ENCODE results near the gene PHETA2.
"Not testable (repeated sequence)": the region's sequence is repeated elsewhere in the genome, so short reads cannot be mapped to it uniquely, and the experiment has no call there.

The PHETA2 gene

DNA sequence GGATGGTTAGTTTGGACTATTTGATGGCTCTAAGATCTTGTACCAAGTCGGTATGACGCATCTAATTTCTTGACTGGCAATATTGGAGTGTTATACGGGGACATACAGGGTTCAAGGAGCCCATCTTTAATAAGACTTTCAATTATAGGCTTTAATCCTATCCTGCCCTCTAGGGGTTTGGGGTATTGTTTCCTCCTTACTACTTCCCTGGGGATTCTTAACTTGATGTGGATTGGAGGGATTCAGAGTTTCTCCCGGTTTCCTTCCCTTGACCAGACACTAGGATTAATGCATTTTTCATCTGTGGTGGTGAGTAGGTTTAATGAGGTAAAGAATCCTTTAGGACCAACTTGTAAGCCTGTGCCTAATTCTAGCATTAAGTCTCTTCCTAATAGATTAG lies 37.8 kb downstream of the PHETA2 start:
- no peak for DNase-seq

DNA sequence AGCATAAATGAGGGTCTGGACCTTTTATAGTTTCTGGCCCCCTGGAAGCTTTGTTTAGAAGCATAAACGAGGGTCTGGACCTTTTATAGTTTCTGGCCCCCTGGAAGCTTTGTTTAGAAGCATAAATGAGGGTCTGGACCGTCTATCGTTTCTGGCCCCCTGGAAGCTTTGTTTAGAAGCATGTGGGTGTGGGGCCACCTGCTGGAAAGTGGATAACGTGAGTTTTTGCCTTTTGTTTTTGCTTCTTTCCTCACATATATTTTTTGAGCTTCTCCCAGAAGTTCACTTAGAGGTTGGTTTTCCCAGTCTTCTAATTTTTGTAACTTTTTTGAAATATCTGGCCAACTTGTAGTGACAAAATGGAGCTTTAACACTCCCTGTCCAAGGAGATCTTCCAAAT lies 38.7 kb downstream of the PHETA2 start:
- DNase-seq: not testable (repeated sequence)

DNA sequence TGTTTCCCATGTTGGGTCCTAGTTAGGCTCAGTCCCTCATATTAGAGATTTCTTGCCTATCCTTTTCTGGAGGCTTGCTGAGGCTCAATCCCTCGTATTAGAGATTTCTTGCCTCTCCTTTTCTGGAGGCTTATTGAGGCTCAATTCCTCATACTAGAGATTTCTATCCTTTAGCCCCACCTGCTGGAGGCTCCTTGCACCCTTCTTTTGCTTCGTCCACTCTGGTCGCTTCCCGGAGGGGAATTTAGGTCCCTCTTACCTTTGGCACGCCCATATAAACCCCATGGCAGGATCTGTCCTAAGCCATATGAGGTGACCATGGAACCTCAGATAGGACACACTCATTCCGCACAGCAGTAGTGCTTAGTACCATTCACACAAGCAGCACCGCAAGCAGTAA lies 40.7 kb downstream of the PHETA2 start:
- no peak for DNase-seq

GRCh38 chr22:42115420-42115830 lies 41.4 kb downstream of the PHETA2 start:
- DNase-seq: not testable (repeated sequence)

DNA sequence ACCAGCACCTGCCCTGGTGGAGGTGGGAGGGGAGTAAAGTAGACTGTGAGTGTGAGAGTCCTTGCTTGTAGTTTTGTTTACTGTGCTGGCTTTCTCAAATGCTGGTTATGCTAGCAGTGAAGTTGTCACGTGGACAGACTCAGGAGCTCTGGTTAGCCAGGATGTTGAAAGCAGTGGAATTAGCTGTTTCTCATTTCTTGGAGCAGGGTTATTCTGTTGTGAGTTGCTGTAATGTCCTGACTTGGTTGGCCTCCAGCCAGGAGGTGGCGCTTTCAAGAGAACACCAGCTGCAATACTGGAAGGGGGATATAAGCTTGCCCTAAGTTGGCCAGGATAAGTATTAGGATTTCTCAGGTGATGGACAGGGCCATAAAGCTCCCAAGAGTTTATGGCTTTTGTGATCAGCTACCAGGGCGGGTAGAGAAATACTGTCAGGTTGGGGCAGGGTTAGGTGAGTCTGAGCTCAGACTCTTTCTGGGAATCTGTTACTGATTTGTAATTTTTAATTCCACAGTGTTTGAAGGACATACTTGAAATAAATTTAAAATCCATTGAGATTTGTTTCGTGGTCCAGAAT lies 42.9 kb downstream of the PHETA2 start:
- no peak for DNase-seq

DNA sequence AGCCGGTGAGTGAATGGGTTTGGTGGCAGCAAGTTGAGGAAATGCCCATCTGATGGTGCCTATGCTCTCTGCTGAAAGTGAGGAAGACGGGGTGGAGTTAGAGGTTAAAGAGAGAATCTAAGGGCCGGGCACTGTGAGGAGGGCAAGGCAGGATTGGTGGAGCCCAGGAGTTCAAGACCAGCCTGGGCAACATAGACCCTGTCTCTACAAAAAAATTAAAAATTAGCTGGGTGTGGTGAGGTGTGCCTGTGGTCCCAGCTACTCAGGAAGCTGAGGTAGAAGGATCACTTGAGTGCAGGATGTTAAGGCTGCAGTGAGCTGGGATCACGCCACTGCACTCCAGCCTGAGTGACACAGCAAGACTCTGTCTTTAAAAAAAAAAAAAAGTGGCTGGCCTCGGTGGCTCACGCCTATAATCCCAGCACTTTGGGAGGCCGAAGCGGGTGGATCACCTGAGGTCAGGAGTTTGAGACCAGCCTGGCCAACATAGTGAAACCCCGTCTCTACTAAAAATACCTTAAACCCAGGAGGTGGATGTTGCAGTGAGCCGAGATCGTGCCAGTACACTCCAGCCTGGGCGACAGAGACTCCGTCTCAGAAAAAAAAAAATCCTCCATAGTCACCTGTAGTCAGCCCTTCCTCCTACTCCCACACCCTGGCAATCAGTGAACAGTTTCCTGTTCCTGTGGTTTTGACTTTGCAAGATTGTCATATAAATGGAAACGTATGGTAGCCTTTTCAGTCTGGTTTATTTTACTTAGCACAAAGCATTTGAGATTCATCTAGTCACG lies 46.4 kb downstream of the PHETA2 start:
- not testable (repeated sequence) for DNase-seq

GRCh38 chr22:42123529-42123928 lies 49.5 kb downstream of the PHETA2 start:
- not testable (repeated sequence) for DNase-seq

GRCh38 chr22:42127606-42128005 lies 53.6 kb downstream of the PHETA2 start:
- no peak for DNase-seq

DNA sequence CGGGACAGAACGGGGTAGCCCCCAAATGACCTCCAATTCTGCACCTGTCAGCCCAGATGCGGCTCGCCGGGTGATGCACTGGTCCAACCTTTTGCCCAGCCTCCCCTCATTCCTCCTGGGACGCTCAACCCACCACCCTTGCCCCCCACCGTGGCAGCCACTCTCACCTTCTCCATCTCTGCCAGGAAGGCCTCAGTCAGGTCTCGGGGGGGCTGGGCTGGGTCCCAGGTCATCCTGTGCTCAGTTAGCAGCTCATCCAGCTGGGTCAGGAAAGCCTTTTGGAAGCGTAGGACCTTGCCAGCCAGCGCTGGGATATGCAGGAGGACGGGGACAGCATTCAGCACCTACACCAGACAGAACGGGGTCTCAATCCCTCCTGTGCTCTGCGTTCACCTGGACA lies 54.0 kb downstream of the PHETA2 start:
- DNase-seq: not testable (repeated sequence)
